HAP-1 (cell line): ENCODE measurements around the gene TGFA.
"Not testable (repeated sequence)": the region's sequence is repeated elsewhere in the genome, so short reads cannot be mapped to it uniquely, and the experiment has no call there.

Source experiments
- DNase-seq, 2 experiments: peaks; one replicate each; pipeline ENCODE4 v3.0.0-alpha.2; 2016 to 2020; ENCODE audit warnings: low spot score in 2 of 2
- H3K27me3 ChIP-seq: fragments of 250-450 bp; sonication (Bioruptor Pico); 2 replicates; pipeline ENCODE4 v1.5.1; 2020; ENCODE audit warnings: low read depth, mild to moderate bottlenecking, moderate library complexity
- H3K36me3 ChIP-seq: fragments of 250-450 bp; sonication (Bioruptor Pico); replicated peaks from 2 replicates; pipeline ENCODE4 v1.5.1; 2020; ENCODE audit warnings: mild to moderate bottlenecking
- H3K4me1 ChIP-seq: fragments of 250-450 bp; sonication (Bioruptor Pico); 2 replicates; pipeline ENCODE4 v1.5.1; 2020; ENCODE audit warnings: mild to moderate bottlenecking
- H3K4me3 ChIP-seq: fragments of 250-450 bp; sonication (Bioruptor Pico); 2 replicates; pipeline ENCODE4 v1.5.1; 2020; ENCODE audit warnings: mild to moderate bottlenecking, moderate library complexity
- H3K9me3 ChIP-seq: fragments of 250-450 bp; sonication (Bioruptor Pico); 2 replicates; pipeline ENCODE4 v1.5.1; 2020; ENCODE audit warnings: mild to moderate bottlenecking, moderate library complexity
- in situ Hi-C: fragments of 300-500 bp; cut with MboI; formaldehyde crosslinking; loops from 3 replicates; pipeline ENCODE4 v1.14.3; 2020; ENCODE audit warnings: low sequenced_read_pairs, inconsistent platforms, mixed read lengths

Gene TGFA

GRCh38 chr2:70467831-70468779, 85.5 kb downstream of the TGFA start:
- Histone ChIP-seq H3K36me3 (no peaks in the 10 kb centered on the region), H3K4me1 (no peaks in the 10 kb centered on the region), H3K27me3 (peaks cover 16% of the 10 kb centered on the region; the same call in 1 of the 2 replicates), H3K9me3 (no peaks in the 10 kb centered on the region), H3K4me3 (no peak overlapping the region)
- no peak for DNase-seq
- in situ Hi-C loops: no loop called here

- Histone ChIP-seq H3K27me3 (peaks cover 16% of the 10 kb centered on the region; the same call in 1 of the 2 replicates), H3K36me3 (no peaks in the 10 kb centered on the region)
- in situ Hi-C loops: no loop called here
These were observed 86.4 kb downstream of the TGFA start for GRCh38 chr2:70467237-70467636.

GRCh38 chr2:70466647-70467046, 87.0 kb downstream of the TGFA start:
- H3K9me3 ChIP-seq, H3K4me1 ChIP-seq, H3K4me3 ChIP-seq, in situ Hi-C loops, DNase-seq, H3K36me3 ChIP-seq: not testable (repeated sequence)
- H3K27me3 ChIP-seq: peaks cover 16% of the 10 kb centered on the region; the same call in 1 of the 2 replicates

More at GRCh38 chr2:70467237-70467636, 86.4 kb downstream of the TGFA start:
- H3K9me3 ChIP-seq: no peaks in the 10 kb centered on the region
- H3K4me1 ChIP-seq: no peaks in the 10 kb centered on the region
- DNase-seq: no peak
- H3K4me3 ChIP-seq: no peak overlapping the region

GRCh38 chr2:70463997-70464396, 89.6 kb downstream of the TGFA start:
- Histone ChIP-seq H3K4me3 (no peak overlapping the region), H3K27me3 (no peaks in the 10 kb centered on the region), H3K36me3 (no peaks in the 10 kb centered on the region), H3K4me1 (no peaks in the 10 kb centered on the region; the same call in 1 of the 2 replicates), H3K9me3 (no peaks in the 10 kb centered on the region)
- no peak for DNase-seq
- in situ Hi-C loops: no loop called here

GRCh38 chr2:70463581-70463980, 90.0 kb downstream of the TGFA start:
- Histone ChIP-seq H3K4me3 (no peak overlapping the region), H3K9me3 (no peaks in the 10 kb centered on the region), H3K27me3 (no peaks in the 10 kb centered on the region), H3K4me1 (no peaks in the 10 kb centered on the region; the same call in 1 of the 2 replicates), H3K36me3 (no peaks in the 10 kb centered on the region)
- in situ Hi-C loops: no loop called here
- no peak for DNase-seq

- no peaks in the 10 kb centered on the region for H3K9me3 ChIP-seq
- H3K36me3 ChIP-seq: no peaks in the 10 kb centered on the region
- H3K4me3 ChIP-seq: no peak overlapping the region
- in situ Hi-C loops: no loop called here
- H3K27me3 ChIP-seq: no peaks in the 10 kb centered on the region
- DNase-seq: no peak
- no peaks in the 10 kb centered on the region; the same call in 1 of the 2 replicates for H3K4me1 ChIP-seq
These were observed 91.4 kb downstream of the TGFA start for GRCh38 chr2:70461981-70462876.

- Histone ChIP-seq H3K4me1 (no peaks in the 10 kb centered on the region; the same call in 1 of the 2 replicates), H3K27me3 (no peaks in the 10 kb centered on the region), H3K4me3 (no peak overlapping the region), H3K9me3 (no peaks in the 10 kb centered on the region), H3K36me3 (no peaks in the 10 kb centered on the region)
- in situ Hi-C loops: no loop called here
- no peak for DNase-seq
These were observed 92.2 kb downstream of the TGFA start for GRCh38 chr2:70461414-70461813.

- Histone ChIP-seq H3K27me3 (no peaks in the 10 kb centered on the region), H3K4me1 (no peaks in the 10 kb centered on the region; the same call in 1 of the 2 replicates), H3K9me3 (no peaks in the 10 kb centered on the region), H3K4me3 (no peak overlapping the region), H3K36me3 (no peaks in the 10 kb centered on the region)
- in situ Hi-C loops: no loop called here
- no peak for DNase-seq
These were observed 93.3 kb downstream of the TGFA start for GRCh38 chr2:70460333-70460732.

- in situ Hi-C loops: no loop called here
These were observed 95.0 kb downstream of the TGFA start for GRCh38 chr2:70458661-70459060.

GRCh38 chr2:70456585-70457495, 96.8 kb downstream of the TGFA start:
- Histone ChIP-seq H3K9me3 (no peaks in the 10 kb centered on the region), H3K36me3 (no peaks in the 10 kb centered on the region), H3K4me1 (no peaks in the 10 kb centered on the region; the same call in 1 of the 2 replicates), H3K27me3 (no peaks in the 10 kb centered on the region), H3K4me3 (no peak overlapping the region)
- in situ Hi-C loops: no loop called here
- peak in 1 of 2 experiments; percentile 26 for DNase-seq

More at GRCh38 chr2:70458661-70459060, 95.0 kb downstream of the TGFA start:
- Histone ChIP-seq H3K4me3 (no peak overlapping the region), H3K9me3 (no peaks in the 10 kb centered on the region), H3K27me3 (no peaks in the 10 kb centered on the region), H3K4me1 (no peaks in the 10 kb centered on the region; the same call in 1 of the 2 replicates), H3K36me3 (no peaks in the 10 kb centered on the region)
- DNase-seq: no peak

- no peak overlapping the region for H3K4me3 ChIP-seq
- no peaks in the 10 kb centered on the region for H3K9me3 ChIP-seq
- in situ Hi-C loops: no loop called here
- no peak for DNase-seq
- no peaks in the 10 kb centered on the region for H3K36me3 ChIP-seq
- H3K4me1 ChIP-seq: no peaks in the 10 kb centered on the region
- H3K27me3 ChIP-seq: no peaks in the 10 kb centered on the region
These were observed 98.6 kb downstream of the TGFA start for GRCh38 chr2:70454936-70455544.

GRCh38 chr2:70450641-70451250, 102.9 kb downstream of the TGFA start:
- in situ Hi-C loops: no loop called here
- H3K4me3 ChIP-seq: no peak overlapping the region
- no peaks in the 10 kb centered on the region for H3K4me1 ChIP-seq
- H3K27me3 ChIP-seq: peaks cover 5% of the 10 kb centered on the region
- H3K9me3 ChIP-seq: no peaks in the 10 kb centered on the region
- no peak for DNase-seq
- no peaks in the 10 kb centered on the region for H3K36me3 ChIP-seq
